GM18951 (cell line): ENCODE results near the gene MAMSTR.

Experiments used
- POLR2A ChIP-seq: IDR thresholded peaks from 4 replicates; pipeline ENCODE4 v1.6.1; 2011; ENCODE audit warnings: mild to moderate bottlenecking; ENCODE audit not compliant: insufficient read length, insufficient read depth; ENCODE audit errors: extremely low read depth
- in situ Hi-C: fragments of 300-500 bp; cut with MboI; formaldehyde crosslinking; loops from one replicate; pipeline ENCODE4 v1.12.0; 2022; ENCODE audit warnings: low sequenced_read_pairs, mixed read lengths, inconsistent platforms; ENCODE audit not compliant: unreplicated experiment

The MAMSTR gene

GRCh38 chr19:48740164-48740972, 20.8 kb upstream of the MAMSTR start, which contains the start of gene RASIP1:
TSS of gene RASIP1 (minus strand) at chr19:48740610. CDS start at chr19:48740282, 328 bp downstream.
- TF ChIP-seq POLR2A = no peak
- in situ Hi-C loops = no loop called here

- in situ Hi-C loops = no loop called here
- no peak for TF ChIP-seq POLR2A
Measured at GRCh38 chr19:48739404-48740163, 20.1 kb upstream of the MAMSTR start.

- in situ Hi-C loops = no loop called here
- TF ChIP-seq POLR2A = no peak
Measured at GRCh38 chr19:48738557-48739403, 19.3 kb upstream of the MAMSTR start.

- TF ChIP-seq POLR2A = no peak
- in situ Hi-C loops = no loop called here
Measured at GRCh38 chr19:48737360-48737998, 18.0 kb upstream of the MAMSTR start.

- TF ChIP-seq POLR2A = no peak
- in situ Hi-C loops = no loop called here
Measured at GRCh38 chr19:48735031-48735615, 15.6 kb upstream of the MAMSTR start.

- no peak for TF ChIP-seq POLR2A
- in situ Hi-C loops = no loop called here
Measured at GRCh38 chr19:48734625-48735024, 15.1 kb upstream of the MAMSTR start.

- TF ChIP-seq POLR2A = no peak
Measured at GRCh38 chr19:48731452-48731851, 11.9 kb upstream of the MAMSTR start.

GRCh38 chr19:48728911-48729664, 9.6 kb upstream of the MAMSTR start:
- TF ChIP-seq POLR2A = no peak
- in situ Hi-C loops = no loop called here

More at GRCh38 chr19:48731452-48731851, 11.9 kb upstream of the MAMSTR start:
- in situ Hi-C loops = no loop called here

GRCh38 chr19:48726556-48726955, 7.0 kb upstream of the MAMSTR start:
- in situ Hi-C loops = no loop called here
- TF ChIP-seq POLR2A = no peak

- in situ Hi-C loops = no loop called here
- no peak for TF ChIP-seq POLR2A
Measured at GRCh38 chr19:48724796-48725753, 5.5 kb upstream of the MAMSTR start.

- in situ Hi-C loops = no loop called here
- no peak for TF ChIP-seq POLR2A
Measured at GRCh38 chr19:48722196-48722708, 2.7 kb upstream of the MAMSTR start.
